PC-3 (cell line): Measurements from ENCODE around the gene MTHFR.

Source experiments
- CTCF ChIP-seq: fragments of 300-600 bp; sonication (generic); conservative IDR thresholded peaks from 2 replicates; pipeline ENCODE4 v1.5.1; 2017; ENCODE audit warnings: antibody characterized with exemption, low read depth, mild to moderate bottlenecking, low read length
- EZH2 ChIP-seq: fragments of 300-600 bp; sonication (generic); IDR thresholded peaks from one replicate; pipeline ENCODE4 v1.6.1; 2017; ENCODE audit warnings: antibody characterized with exemption, mild to moderate bottlenecking, low read length; ENCODE audit not compliant: unreplicated experiment
- EZH2phosphoT487 ChIP-seq: fragments of 300-600 bp; sonication (generic); IDR thresholded peaks from 2 replicates; pipeline ENCODE4 v1.6.1; 2018; ENCODE audit warnings: mild to moderate bottlenecking, antibody characterized with exemption, low read length, borderline replicate concordance

GRCh38 chr1:11784993-11785769, 20.6 kb downstream of the MTHFR start:
- TF ChIP-seq CTCF (peak; percentile 90), EZH2 (no peak), EZH2phosphoT487 (no peak)
